Panc1 (cell line): Measurements from ENCODE around the gene GANAB. TPM values are rescaled to one million over a fixed set of nuclear protein-coding genes. Genes with fewer than 3 reads are reported as not detected.

Source experiments
- ATAC-seq: fragments of 200-7000 bp; cut with Tn5 transposase; 2 replicates; pipeline ENCODE4 v1.9.1; 2020; ENCODE audit warnings: mild to moderate bottlenecking, moderate library complexity
- BruUV-seq: library from RNA; stranded (reverse); fragments of 400-500 nt; replicated peaks from 2 replicates; lab custom pipeline; 2021; lab: Mats Ljungman, UMichigan
- CTCF ChIA-PET: fragments of 300-600 bp; sonication (Branson Sonifier 250); formaldehyde crosslinking; loops from one replicate; lab custom pipeline; 2022; ENCODE audit warnings: antibody characterized with exemption; lab: Charles Lee
- POLR2A ChIA-PET: fragments of 300-600 bp; sonication (Branson Sonifier 250); formaldehyde crosslinking; loops from one replicate; lab custom pipeline; 2022; ENCODE audit warnings: antibody characterized with exemption; lab: Charles Lee
- DNase-seq: peaks from one replicate; pipeline ENCODE4 v3.0.0-alpha.2; 2010; ENCODE audit warnings: low read depth, low spot score
- H3K27ac ChIP-seq: 2 replicates; pipeline ENCODE4 v1.5.1; 2011; ENCODE audit warnings: mild to moderate bottlenecking, low read length, inconsistent platforms
- H3K27me3 ChIP-seq: fragments of 200-500 bp; sonication (Bioruptor generic); 2 replicates; pipeline ENCODE4 v1.6.0; 2014; ENCODE audit warnings: low read length, inconsistent platforms; ENCODE audit not compliant: control insufficient read depth, insufficient read depth
- H3K36me3 ChIP-seq: fragments of 200-500 bp; sonication (Bioruptor generic); 2 replicates; pipeline ENCODE4 v1.5.1; 2014; ENCODE audit warnings: inconsistent platforms, mild to moderate bottlenecking, low read length, moderate library complexity; ENCODE audit not compliant: control insufficient read depth, insufficient read depth
- H3K4me1 ChIP-seq: 2 replicates; pipeline ENCODE4 v1.5.1; 2011; ENCODE audit warnings: inconsistent platforms, mild to moderate bottlenecking, low read length, moderate library complexity; ENCODE audit not compliant: control insufficient read depth, insufficient read depth
- H3K4me3 ChIP-seq, 2 experiments: 2 replicates each; pipeline ENCODE4 v1.5.1; 2011 to 2012; ENCODE audit warnings: low read depth in 2 of 2, low read length in 2 of 2, mild to moderate bottlenecking in 2 of 2, inconsistent platforms in 1 of 2, moderate library complexity in 1 of 2
- H3K9me3 ChIP-seq: fragments of 200-500 bp; sonication (Bioruptor generic); 2 replicates; pipeline ENCODE4 v1.5.1; 2014; ENCODE audit warnings: low read depth, mild to moderate bottlenecking, inconsistent platforms, low read length, moderate library complexity; ENCODE audit not compliant: control insufficient read depth, insufficient read depth
- POLR2AphosphoS5 ChIP-seq: IDR thresholded peaks from 2 replicates; pipeline ENCODE4 v1.6.1; 2012; ENCODE audit warnings: mild to moderate bottlenecking, low read depth, low read length, moderate library complexity
- SIN3A ChIP-seq: IDR thresholded peaks from 2 replicates; pipeline ENCODE4 v1.6.1; 2012; ENCODE audit warnings: low read depth, mild to moderate bottlenecking, low read length, moderate library complexity, borderline replicate concordance; ENCODE audit not compliant: insufficient read depth
- TCF7L2 ChIP-seq: IDR thresholded peaks from 2 replicates; pipeline ENCODE4 v1.6.1; 2011; ENCODE audit warnings: mild to moderate bottlenecking, low read depth, low read length, inconsistent platforms
- in situ Hi-C: cut with HindIII; loops from 2 replicates; pipeline ENCODE4 v1.10.0; 2016; ENCODE audit warnings: low sequenced_read_pairs, low pct_unique_long_range_greater_than_20kb
- intact Hi-C: fragments of 100-400 bp; cut with micrococcal nuclease; formaldehyde crosslinking; loops from one replicate; pipeline ENCODE4 v1.10.0; 2022; ENCODE audit not compliant: unreplicated experiment
- total RNA-seq: library from RNA; stranded (reverse); gene quantifications from one replicate; pipeline ENCODE4 v1.2.1, GENCODE V29; 2021; ENCODE audit not compliant: unreplicated experiment
- TF ChIP-seq, protein P1 (sequence below), 2 experiments: IDR thresholded peaks; 2 replicates each; pipeline ENCODE4 v1.6.1; 2011 to 2012; ENCODE audit warnings: low read depth in 2 of 2, control low read depth in 1 of 2, low read length in 1 of 2, mild to moderate bottlenecking in 1 of 2, moderate library complexity in 1 of 2; ENCODE audit not compliant: insufficient read depth in 1 of 2
- TF ChIP-seq, protein P2 (sequence below): fragments of 450-650 bp; IDR thresholded peaks from 2 replicates; pipeline ENCODE4 v1.5.1; 2017; ENCODE audit warnings: mild to moderate bottlenecking

The GANAB gene
- total RNA-seq, 1 experiment from 2014 or later: 415 TPM

GRCh38 chr11:62687508-62688396, 41.3 kb upstream of the GANAB start:
- no peaks in the 10 kb centered on the region for H3K36me3 ChIP-seq
- ATAC-seq (0 out of 2 replicates have a peak, but pooled peaks have one; percentile 8), DNase-seq (no peak)
- ChIA-PET CTCF (no interaction called here), POLR2A (interaction anchor here (0.5 kb wide), 1 partner anchor 207 kb away, joined by 3 read pairs; no protein-coding TSS in a partner anchor)
- no peaks in the 10 kb centered on the region for H3K9me3 ChIP-seq
- intact Hi-C loops (no loop called here), in situ Hi-C loops (no loop called here)
- BruUV-seq: no TSS peak
- no peak overlapping the region for H3K27ac ChIP-seq
- TF ChIP-seq TCF7L2 (no peak), SIN3A (no peak), POLR2AphosphoS5 (no peak)
- TF ChIP-seq, protein P1, sequence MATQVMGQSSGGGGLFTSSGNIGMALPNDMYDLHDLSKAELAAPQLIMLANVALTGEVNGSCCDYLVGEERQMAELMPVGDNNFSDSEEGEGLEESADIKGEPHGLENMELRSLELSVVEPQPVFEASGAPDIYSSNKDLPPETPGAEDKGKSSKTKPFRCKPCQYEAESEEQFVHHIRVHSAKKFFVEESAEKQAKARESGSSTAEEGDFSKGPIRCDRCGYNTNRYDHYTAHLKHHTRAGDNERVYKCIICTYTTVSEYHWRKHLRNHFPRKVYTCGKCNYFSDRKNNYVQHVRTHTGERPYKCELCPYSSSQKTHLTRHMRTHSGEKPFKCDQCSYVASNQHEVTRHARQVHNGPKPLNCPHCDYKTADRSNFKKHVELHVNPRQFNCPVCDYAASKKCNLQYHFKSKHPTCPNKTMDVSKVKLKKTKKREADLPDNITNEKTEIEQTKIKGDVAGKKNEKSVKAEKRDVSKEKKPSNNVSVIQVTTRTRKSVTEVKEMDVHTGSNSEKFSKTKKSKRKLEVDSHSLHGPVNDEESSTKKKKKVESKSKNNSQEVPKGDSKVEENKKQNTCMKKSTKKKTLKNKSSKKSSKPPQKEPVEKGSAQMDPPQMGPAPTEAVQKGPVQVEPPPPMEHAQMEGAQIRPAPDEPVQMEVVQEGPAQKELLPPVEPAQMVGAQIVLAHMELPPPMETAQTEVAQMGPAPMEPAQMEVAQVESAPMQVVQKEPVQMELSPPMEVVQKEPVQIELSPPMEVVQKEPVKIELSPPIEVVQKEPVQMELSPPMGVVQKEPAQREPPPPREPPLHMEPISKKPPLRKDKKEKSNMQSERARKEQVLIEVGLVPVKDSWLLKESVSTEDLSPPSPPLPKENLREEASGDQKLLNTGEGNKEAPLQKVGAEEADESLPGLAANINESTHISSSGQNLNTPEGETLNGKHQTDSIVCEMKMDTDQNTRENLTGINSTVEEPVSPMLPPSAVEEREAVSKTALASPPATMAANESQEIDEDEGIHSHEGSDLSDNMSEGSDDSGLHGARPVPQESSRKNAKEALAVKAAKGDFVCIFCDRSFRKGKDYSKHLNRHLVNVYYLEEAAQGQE (IDR thresholded peaks at IDR 0.05; ENCODE audit: insufficient read depth in 1 of 2, low read depth in 2 of 2, low read length in 1 of 2): no peak
- TF ChIP-seq, protein P2, sequence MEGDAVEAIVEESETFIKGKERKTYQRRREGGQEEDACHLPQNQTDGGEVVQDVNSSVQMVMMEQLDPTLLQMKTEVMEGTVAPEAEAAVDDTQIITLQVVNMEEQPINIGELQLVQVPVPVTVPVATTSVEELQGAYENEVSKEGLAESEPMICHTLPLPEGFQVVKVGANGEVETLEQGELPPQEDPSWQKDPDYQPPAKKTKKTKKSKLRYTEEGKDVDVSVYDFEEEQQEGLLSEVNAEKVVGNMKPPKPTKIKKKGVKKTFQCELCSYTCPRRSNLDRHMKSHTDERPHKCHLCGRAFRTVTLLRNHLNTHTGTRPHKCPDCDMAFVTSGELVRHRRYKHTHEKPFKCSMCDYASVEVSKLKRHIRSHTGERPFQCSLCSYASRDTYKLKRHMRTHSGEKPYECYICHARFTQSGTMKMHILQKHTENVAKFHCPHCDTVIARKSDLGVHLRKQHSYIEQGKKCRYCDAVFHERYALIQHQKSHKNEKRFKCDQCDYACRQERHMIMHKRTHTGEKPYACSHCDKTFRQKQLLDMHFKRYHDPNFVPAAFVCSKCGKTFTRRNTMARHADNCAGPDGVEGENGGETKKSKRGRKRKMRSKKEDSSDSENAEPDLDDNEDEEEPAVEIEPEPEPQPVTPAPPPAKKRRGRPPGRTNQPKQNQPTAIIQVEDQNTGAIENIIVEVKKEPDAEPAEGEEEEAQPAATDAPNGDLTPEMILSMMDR: no peak
- H3K4me1 ChIP-seq: no peaks in the 10 kb centered on the region
- no peak overlapping the region for H3K4me3 ChIP-seq
- no peaks in the 10 kb centered on the region for H3K27me3 ChIP-seq

DNA sequence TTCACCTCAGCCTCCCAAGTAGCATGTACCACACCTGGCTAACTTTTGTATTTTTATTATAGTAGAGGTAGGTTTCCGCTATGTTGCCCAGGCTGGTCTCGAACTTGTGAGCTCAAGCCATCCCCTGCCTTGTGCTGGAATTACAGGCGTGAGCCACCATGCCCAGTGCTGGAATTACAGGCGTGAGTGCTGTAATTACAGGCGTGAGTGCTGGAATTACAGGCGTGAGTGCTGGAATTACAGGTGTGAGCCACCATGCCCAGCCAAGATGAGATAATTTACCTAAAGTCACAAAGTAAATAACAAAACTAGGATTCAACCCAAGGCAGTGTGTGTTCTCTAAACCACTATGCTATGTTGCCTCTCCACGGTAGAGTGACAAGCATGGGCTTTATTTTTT, 36.1 kb upstream of the GANAB start:
- in situ Hi-C loops: no loop called here
- CTCF ChIA-PET: no interaction called here

More for the DNA sequence above, 36.1 kb upstream of the GANAB start:
- ATAC-seq: no peak
- TF ChIP-seq, protein P1 (IDR thresholded peaks at IDR 0.05; ENCODE audit: insufficient read depth in 1 of 2, low read depth in 2 of 2, low read length in 1 of 2): no peak
- TF ChIP-seq SIN3A (no peak), TCF7L2 (no peak), POLR2AphosphoS5 (no peak)
- TF ChIP-seq, protein P2: no peak
- BruUV-seq: no TSS peak
- intact Hi-C loops: no loop called here
- POLR2A ChIA-PET: no interaction called here
- no peak overlapping the region for H3K4me3 ChIP-seq
- H3K27me3 ChIP-seq: no peaks in the 10 kb centered on the region
- peaks cover 8% of the 10 kb centered on the region for H3K4me1 ChIP-seq
- DNase-seq: no peak
- H3K9me3 ChIP-seq: no peaks in the 10 kb centered on the region
- H3K27ac ChIP-seq: no peak overlapping the region
- H3K36me3 ChIP-seq: no peaks in the 10 kb centered on the region; the same call in 1 of the 2 replicates
